CD1c-positive myeloid dendritic cell (primary cell): ENCODE measurements around the gene AKAP6.
"Not testable (repeated sequence)": the region's sequence is repeated elsewhere in the genome, so short reads cannot be mapped to it uniquely, and the experiment has no call there.

Source experiments
- DNase-seq: peaks from one replicate; pipeline ENCODE4 v3.0.0-alpha.2; 2016; ENCODE audit errors: extremely low spot score

The AKAP6 gene

GRCh38 chr14:32373174-32373573 lies 44.1 kb downstream of the AKAP6 start:
- DNase-seq: not testable (repeated sequence)

GRCh38 chr14:32374155-32374554 lies 45.1 kb downstream of the AKAP6 start:
- DNase-seq: no peak

- no peak for DNase-seq
Observed at GRCh38 chr14:32375663-32376062, 46.6 kb downstream of the AKAP6 start.

GRCh38 chr14:32377046-32377646 lies 48.0 kb downstream of the AKAP6 start:
- DNase-seq: no peak

GRCh38 chr14:32378284-32378683 lies 49.2 kb downstream of the AKAP6 start:
- DNase-seq: no peak

- no peak for DNase-seq
Observed at GRCh38 chr14:32379447-32379846, 50.3 kb downstream of the AKAP6 start.

GRCh38 chr14:32381869-32382268 lies 52.8 kb downstream of the AKAP6 start:
- DNase-seq: no peak

GRCh38 chr14:32382704-32383103 lies 53.6 kb downstream of the AKAP6 start:
- DNase-seq: no peak

- DNase-seq: no peak
Observed at GRCh38 chr14:32383364-32384009, 54.4 kb downstream of the AKAP6 start.

- DNase-seq: no peak
Observed at GRCh38 chr14:32384464-32384863, 55.4 kb downstream of the AKAP6 start.

- DNase-seq: not testable (repeated sequence)
Observed at GRCh38 chr14:32387295-32387694, 58.2 kb downstream of the AKAP6 start.

GRCh38 chr14:32393119-32393518 lies 64.0 kb downstream of the AKAP6 start:
- no peak for DNase-seq

GRCh38 chr14:32394038-32394437 lies 64.9 kb downstream of the AKAP6 start:
- no peak for DNase-seq

GRCh38 chr14:32396885-32397284 lies 67.8 kb downstream of the AKAP6 start:
- no peak for DNase-seq

- DNase-seq: no peak
Observed at GRCh38 chr14:32397861-32398640, 69.0 kb downstream of the AKAP6 start.

GRCh38 chr14:32399920-32400319 lies 70.8 kb downstream of the AKAP6 start:
- no peak for DNase-seq

GRCh38 chr14:32400480-32400879 lies 71.4 kb downstream of the AKAP6 start:
- no peak for DNase-seq

GRCh38 chr14:32403021-32403420 lies 73.9 kb downstream of the AKAP6 start:
- no peak for DNase-seq

- no peak for DNase-seq
Observed at GRCh38 chr14:32403688-32404087, 74.6 kb downstream of the AKAP6 start.

- DNase-seq: no peak
Observed at GRCh38 chr14:32404784-32405573, 75.9 kb downstream of the AKAP6 start.

GRCh38 chr14:32405856-32406255 lies 76.8 kb downstream of the AKAP6 start:
- no peak for DNase-seq

- no peak for DNase-seq
Observed at GRCh38 chr14:32407130-32407529, 78.0 kb downstream of the AKAP6 start.
